ENCODE data around the gene B3GAT3.
"Not testable (repeated sequence)": the region's sequence is repeated elsewhere in the genome, so short reads cannot be mapped to it uniquely, and the experiment has no call there.

Gene B3GAT3

DNA sequence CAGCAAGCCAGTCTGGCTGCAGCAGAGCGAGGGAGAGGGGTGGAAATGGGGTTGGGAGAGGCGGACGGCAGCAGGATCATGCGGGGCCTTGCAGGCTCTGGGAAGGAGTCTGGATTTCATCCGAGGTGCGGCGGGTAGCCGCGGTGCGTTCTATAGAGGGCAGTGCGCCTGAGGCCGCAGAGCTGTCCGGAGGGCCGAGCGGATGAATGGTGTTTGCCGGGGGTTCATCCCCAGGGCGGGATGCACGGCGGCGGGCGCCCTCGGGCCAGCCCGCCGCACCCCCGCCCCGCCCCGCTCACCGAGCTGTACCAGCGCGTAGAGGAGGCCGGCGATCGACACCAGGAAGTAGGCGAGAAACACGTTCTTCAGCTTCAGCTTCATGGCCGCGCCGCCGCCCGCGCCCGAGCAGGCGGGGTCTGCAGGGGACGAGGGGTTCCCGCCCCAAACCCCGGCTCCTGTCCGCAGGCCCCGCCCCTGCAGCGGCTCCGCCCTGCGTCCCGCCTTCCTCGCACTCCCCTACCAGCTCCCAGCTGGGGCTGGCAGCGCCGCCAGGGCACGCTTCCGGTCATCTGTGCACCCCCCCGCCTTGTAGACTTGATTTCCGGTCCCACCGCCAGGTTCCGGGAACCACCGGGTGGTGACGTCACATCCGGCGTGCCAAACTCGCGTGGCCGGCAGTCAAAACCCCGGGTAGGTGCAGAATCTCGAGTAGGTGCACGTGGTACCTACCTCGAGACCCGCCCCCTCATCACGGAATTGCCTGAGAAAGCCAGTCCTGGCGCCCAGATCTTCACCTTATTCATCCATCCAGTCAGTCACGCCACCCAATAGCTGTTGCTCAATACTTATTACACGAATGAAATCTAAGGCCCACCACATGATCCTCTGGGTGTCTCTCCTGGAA lies at the start of gene B3GAT3:
TSS of gene B3GAT3 (minus strand) at position 420 of the 904 bp plus-strand sequence. CDS start at position 381, 39 bp downstream.
- peak; percentile 97 to 99 for DNase-seq

DNA sequence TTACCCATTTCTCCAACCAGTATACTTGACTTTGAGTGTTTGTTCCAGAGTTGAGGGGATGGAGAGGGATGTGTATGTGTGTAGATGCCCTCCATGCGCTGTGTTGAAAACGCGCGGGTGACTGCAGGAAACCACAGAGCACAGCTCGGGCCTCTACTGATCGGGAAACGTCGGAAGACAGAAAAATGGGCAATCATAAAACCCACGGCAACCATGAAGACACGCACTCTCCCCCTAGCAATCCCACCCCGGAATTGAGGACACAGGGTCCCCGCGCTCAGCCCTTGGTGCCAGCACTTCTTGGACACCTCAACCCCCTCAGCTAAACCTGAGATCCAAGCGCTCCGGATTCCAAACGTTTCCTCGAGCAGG lies 49.4 kb upstream of the B3GAT3 start:
- peak in 1 of 2 experiments; percentile 81 for DNase-seq

DNA sequence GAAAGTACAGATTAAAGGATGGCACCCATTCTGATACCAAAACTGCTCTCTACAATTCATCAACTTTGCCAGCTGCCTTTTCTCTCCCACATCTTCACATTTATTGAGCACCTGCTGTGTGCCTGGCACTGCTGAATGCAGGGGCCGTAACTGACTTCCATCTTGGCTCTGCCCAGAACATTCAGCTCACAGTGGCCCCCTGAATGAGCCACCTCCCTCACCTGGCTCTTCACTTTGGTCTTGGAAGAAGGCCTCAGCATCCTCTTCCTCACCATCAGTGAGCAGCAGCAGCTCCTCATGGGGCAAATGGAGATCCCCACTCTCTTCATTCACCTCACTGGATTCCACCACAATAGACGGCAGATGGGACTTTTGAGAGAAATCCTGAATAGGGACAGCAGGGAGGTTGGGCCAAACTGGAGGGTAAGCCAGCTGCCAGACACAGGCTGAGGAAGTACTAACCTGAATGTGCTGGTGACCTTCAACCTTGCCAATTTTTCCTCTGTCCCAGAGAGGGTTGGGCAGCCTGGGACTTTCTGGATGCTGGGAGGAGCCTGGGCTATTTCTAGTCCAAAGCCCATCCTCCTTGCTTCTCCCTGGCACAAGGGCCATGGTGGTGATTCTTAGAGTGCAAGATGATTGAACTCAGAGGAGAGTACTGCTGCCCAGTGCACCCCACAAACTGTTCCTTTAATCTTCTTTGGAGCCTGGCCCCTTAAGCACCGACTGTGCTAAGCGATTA lies 47.8 kb upstream of the B3GAT3 start:
- no peak for DNase-seq

DNA sequence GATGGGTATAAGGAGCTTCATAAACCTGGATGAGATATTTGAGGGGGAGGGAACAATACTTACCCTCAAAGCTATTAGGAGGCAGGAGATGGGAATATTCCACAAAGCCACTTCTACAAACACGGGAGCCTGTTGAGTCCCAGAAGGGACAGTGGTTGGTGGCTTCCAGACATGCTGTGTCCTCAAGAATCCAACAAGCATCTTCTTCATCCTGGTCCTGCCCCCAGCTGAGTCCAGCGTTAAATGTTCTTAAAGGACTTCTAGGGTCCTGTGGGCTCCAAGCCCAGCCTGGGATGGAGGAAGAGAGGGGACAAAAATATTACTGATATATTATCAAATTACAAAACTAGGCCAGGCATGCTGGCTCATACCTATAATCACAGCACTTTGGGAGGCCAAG lies 45.7 kb upstream of the B3GAT3 start:
- DNase-seq: no peak

DNA sequence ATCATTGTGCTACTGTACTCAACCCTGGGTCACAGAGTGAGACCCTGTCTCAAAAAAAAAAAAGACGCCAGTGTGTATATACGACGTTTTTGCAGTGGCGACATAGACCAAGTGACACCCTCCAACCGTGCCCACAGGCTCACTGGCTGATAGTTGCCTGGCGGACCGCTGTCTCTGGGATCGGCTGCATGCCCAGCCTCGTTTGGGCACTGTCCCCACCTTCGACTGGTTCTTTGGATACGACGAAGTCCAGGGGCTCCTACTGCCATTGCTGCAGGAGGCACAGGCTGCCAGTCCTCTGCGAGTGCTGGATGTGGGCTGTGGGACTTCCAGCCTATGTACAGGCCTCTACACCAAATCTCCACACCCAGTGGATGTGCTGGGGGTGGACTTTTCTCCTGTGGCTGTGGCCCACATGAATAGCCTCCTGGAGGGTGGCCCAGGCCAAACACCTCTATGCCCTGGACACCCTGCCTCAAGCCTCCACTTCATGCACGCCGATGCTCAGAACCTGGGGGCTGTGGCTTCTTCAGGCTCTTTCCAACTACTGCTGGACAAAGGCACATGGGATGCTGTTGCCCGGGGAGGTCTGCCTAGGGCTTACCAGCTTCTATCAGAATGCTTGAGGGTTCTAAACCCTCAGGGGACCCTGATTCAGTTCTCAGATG lies 44.6 kb upstream of the B3GAT3 start:
- DNase-seq: no peak

DNA sequence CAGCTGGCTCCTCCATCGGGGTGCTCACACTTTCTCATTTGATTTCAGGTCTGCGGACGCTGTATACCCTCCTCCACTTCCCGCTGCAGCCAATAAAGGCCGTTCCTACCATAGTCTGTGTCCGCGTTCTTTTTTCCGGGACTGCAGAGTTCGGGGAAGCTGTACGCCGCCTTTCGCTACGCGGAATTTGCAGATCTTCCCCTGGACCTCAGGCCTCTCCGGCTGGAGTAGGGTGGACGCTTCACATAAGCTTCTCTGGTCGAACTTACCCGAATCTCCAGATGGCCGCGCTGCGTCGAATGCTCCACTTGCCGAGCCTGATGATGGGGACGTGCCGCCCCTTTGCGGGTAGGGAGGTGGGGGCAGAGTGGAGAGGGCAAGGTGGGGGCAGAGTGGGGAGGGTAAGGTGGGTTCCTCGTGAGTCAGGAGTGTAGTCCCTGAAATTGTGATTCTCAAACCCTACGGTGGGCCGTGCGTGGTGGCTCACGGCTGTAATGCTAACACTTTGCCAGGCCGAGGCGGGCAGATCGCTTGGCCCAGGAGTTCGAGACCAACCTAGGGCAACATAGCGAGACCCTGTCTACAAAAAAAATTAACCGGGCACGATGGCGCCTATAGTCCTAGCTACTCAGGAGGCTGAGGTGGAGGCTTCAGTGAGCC lies 43.9 kb upstream of the B3GAT3 start:
- peak; percentile 78 to 80 for DNase-seq

DNA sequence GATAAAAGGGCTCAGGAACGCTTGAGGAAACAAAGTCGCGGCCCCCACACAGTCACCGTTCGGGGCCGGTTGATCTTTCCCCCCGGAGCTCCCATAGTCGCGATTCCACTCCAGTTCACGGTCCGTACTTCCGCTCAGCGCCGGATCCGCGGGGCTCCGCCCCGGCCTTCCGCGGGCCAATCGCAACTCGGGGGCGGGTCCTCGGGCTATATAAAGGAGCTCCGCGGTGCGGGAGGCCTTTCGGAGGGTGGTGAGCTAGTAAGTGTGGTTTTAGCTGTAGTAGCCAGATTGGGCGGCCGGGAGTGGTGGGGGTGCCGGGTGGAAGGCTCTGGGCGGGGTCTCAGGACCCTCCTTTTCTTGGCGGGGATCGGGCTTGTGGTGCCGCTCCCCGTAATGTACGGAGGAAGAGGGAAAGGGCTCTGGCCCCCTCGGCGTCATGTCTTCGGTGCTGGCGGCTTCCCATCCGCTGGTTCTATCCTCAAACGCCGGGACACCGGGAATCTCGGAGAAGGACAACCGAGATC lies 43.4 kb upstream of the B3GAT3 start, which contains the start of the genes C11orf98 and CSKMT:
TSS of gene C11orf98 (minus strand) at position 136 of the 524 bp plus-strand sequence. CDS start at position 95, 41 bp downstream.
TSS of gene CSKMT (plus strand) at position 238 of the 524 bp plus-strand sequence. CDS start 568 bp downstream, outside the sequence.
- peak; percentile 82 to 98 for DNase-seq

DNA sequence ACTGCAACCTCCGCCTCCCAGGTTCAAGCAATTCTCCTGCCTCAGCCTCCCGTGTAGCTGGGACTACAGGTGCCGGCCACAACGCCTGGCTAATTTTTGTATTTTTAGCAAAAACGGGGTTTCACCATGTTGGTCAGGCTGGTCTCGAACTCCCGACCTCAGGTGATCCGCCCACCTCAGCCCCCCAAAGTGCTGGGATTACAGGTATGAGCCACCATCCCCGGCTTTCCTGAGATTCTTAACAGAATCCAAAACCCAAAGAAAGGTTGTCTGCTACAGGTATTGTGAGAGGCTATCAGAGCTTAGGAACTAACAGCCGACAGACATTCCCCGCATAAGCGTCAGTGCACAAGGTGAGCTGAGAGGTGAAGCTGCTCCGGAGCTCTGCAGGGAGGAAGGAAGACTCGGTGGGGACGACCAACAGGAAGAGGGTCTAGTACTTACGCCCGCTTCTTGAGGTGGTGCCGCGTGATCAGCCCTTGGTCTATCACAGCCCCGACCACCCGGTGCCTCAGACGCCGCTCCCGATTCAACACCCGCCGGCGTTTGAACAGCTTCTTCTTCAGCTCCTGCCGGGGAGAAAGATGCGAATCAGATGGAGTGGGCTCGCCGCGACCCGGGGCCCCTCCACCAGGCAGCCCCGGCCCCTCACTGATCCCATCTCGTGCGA lies 42.8 kb upstream of the B3GAT3 start:
- peak; percentile 69 to 85 for DNase-seq

DNA sequence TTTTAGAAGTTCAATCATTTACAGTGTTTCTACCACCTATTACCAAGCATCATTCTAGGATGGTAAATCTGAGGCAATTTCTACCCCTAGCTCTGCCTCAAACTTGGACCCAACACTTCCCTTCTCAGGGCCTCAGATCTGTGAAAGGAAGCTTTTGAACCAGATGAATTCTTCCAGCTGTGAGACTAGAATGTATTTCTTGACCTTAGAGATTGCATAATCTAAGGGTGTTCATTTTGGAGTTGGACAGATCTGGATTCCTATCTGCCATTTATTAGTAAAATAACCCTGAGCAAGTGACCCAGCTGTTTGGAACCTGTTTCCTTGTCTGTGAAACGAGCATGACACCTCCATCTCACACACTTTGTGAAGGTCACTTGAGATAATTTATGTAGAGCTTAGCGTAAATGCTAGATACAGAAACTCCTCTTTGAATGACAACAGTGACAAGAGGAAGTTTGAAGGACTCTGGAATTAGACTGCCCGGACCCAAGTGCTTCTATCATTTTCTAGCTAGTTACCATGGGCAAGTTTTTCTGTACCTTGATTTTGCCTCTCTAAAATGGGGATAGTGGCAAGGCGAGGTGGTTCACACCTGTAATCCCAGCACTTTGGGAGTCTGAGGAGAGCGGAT lies 35.1 kb upstream of the B3GAT3 start:
- no peak for DNase-seq

DNA sequence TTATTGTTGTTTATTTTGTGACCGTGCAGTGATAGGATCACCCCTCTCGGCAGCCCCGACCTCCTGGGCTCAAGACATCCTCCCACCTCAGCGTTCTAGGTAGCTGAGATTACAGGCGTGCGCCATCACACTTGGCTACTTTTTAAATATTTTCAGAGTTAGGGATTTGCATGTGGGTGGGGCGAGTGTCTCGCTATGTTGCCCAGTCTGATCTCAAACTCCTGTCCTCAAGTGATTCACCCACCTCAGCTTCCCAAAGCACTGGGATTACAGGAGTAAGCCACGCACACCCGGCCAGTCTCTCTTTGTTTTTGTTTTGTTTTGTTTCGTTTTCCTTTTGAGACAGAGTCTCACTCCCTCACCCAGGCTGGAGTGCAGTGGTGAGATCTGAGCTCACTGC lies 32.5 kb upstream of the B3GAT3 start:
- DNase-seq: no peak

DNA sequence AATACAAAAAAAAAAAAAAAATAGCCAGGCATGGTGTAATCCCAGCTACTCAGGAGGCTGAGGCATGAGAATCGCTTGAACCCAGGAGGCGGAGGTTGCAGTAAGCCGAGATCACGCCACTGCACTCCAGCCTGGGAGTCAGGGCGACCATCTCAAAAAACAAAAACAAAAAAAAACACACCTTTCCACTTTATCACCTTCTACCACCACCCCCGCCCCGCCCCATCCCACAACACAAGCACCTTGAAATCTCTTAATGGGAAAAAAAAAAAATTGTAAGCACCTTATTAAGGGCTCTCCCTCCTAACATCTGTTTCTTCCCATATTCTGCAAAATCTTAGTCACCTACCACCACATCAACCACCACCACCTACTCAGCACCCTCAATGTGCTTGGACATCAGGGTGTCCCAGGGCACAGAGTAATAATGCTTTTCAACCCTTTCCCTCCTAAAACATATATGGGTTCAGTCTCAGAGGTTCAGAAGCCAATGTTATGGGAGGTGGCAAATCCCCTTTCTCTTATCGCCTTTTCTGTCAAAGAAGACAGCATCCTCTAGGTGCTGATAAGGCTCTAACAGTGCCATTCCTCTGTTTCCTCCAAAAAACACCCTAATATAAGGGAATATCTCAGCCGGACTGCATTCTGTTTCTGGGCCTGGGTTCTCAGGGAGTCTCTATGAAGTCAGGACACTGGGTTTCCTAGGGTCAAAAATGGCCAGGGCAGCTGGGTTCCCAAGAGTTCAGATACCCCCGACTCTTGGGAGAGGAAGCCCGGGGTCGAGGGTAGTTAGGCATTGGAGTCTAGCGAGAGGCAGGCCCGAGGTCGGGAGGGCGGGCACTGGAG lies 30.6 kb upstream of the B3GAT3 start:
- DNase-seq: no peak

DNA sequence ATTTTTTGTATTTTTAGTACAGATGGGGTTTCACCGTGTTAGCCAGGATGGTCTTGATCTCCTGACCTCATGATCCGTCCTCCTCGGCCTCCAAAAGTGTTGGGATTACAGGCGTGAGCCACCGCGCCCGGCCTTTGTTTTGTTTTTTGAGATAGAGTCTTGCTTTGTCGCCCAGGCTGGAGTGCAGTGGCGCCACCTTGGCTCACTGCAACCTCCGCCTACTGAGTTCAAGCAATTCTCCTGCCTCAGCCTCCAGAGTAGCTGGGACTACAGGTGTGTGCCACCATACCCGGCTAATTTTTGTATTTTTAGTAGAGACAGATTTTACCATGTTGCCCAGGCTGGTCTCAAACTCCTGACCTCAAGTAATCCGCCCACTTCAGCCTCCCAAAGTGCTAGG lies 28.5 kb upstream of the B3GAT3 start:
- DNase-seq: not testable (repeated sequence)

DNA sequence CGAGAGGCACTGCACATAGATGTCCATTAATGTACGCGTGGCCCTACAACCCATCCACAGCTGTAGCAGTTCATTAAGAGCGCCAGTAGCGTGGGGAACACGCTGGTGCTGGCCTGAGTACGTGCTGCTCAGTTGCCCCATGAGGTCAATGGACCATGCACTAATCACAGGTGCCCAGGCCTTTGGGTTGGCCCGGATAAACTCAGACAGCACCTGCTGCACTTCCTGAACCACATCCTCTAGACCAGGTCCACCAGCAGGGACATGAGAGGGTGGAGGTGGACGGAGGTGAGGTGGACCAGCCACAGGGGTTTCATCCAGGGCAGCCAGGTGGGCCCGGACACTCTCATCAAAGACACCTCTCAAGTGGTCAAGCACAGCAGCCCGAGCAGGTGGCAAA lies 27.7 kb upstream of the B3GAT3 start:
- no peak for DNase-seq

DNA sequence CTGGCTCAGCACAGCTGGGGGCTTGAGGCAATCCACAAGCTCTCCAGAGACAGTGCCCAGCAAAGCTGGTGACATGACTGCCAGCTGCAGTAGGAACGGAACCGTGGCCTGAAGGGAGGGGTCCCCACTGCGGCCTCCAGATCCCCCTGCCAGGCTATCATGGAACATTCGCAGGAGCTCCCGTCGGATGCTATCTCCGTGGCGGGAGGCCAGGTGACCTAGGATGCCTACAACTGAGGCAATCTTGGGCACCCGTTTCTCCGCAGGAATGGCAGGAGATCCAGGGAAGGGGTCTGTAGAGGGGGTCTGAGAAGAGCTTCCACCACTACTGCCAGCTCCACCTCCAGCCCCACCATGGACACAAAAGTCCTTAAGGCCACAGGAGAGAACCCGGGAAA lies 27.2 kb upstream of the B3GAT3 start:
- no peak for DNase-seq

DNA sequence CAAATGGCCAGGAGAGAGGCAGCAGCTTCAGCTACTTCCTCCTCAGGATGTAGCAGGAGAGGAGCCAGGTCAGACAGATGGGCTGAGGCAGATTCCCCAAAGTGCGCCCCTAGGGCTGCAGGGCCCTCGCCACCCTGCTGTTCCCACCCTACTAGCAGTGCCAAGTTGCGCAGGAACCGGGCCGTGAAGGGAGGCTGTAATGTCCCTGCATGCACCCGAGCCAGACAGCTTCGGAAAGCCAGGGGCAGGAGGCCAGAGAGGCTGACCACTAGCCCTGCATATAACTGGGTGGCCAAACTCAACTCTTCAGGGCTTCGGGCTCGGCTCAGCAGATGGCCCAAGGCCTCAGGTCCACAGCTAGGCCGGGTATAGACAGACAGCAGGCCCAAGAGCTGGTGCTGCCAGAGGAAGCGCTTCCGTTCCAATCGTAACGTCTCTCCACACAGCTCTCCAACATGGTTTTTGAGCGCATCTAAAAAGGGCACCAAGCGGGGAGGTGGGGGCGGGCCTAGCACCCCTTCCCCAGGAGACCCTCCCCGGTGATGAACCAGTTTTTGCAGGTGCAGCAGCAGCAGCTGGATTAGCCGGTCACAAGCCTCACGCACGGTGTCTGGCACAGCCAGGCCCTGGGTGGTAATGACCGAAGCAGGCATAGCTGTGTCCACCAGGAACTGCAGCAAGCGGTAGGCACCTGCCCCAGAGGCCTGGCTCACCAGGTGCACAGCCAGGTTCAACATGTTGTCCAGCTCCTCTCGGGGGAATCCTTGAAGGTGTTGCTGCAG lies 26.6 kb upstream of the B3GAT3 start:
- DNase-seq: no peak

DNA sequence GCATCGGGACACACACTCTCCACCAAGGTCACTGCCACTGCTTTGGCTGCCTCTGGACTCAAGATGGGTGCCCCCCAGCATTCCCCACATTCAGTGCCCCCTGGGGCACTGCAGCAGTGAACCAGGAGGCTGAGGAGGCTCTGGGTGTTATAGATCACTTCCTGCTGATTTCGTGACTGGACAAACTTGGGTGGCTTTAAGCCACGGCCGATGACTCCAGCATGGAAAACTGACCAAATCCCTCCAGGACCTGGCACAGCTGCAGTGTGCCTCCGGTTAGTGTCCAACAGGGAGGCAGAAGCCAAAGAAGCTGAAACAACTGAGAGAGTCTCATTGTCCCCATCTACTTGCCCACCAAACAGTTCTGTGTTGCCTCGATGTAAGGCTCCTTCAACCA lies 25.8 kb upstream of the B3GAT3 start:
- DNase-seq: no peak

DNA sequence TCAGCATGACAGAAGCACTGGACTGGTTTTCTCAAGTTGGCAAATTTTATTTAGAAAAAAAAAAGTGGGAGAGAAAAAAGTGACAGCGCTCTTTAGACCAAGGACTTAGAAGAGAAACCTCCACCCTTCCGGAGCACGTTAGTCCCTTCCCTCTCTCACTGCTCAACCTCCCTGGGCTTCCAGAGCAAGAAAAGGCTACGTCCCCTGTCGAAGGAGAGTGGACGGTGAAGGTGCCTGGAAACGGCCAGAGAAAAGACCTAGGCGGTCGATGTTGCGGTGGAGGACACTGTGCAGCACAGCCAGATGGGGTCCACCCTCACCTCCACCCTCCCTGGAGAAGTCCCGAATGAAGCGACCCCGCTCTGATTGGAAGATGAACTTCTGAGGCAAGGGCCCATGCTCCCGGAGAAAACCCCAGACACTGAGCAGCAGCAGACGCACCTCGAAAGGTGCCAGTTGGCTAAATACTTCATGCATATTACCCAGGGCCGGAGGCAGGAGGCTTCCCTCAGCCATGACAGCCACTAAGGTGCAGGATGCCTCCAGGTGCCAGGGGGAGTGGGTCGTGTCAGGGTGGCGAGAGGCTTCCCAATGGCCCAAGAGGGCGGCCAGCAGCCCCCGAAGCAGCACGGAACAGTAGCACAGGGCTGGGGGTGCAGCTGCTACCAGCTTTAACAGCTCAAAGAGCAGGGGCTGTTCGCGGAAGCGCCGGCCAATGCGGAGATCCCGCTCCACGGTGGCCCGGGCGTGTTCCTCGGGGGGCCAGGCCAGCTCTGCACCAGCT lies 25.2 kb upstream of the B3GAT3 start:
- DNase-seq: no peak

DNA sequence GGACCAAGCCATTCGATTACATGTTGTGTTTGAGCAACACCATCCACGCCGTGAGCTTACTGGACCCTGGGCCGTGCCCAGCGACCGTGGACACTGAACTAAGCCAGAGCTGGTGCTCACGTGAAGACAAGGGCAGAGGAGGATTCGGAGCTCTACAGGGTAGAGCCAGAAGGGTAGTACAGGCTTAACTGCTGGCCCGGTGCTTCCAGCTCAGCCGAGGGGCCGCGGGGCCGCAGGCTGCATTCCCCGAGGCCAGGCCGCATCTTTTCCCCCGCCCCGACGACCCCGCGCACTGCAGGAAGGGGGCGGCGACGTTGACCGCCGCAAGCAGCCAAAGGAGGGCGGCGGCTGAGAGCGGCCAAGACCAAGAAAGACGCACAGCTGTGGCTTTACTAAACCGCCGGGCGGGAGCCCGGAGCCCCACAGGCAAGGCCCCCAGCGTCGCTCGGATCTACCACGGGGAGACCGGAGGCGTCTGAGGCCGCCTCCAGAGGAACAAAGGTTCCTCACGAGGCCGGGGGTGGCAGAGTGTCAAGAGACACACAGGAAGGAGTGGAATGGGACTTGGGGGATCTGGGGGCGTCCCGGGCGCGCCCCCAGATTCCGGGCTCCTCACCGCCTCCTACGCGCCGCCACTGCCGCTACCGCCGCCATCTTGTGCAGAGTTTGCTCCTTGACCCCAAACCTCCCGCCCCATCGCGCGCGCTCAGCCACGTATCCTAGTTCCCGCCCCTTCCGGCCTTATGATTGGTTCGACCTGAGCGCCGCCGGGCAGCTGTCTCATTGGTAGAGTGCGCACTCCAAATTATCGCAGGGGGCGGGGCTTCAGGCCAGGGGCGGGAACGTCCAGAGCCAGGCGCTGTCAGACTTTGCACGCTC lies 24.4 kb upstream of the B3GAT3 start, which contains the start of gene GANAB:
TSS of gene GANAB (minus strand) at position 668 of the 879 bp plus-strand sequence. CDS start at position 654, 14 bp downstream.
- peak; percentile 97 to 100 for DNase-seq
